HG03139 (cell line): Measurements from ENCODE around the gene TMTC3.

Experiments used
- ATAC-seq: cut with Tn5 transposase; IDR thresholded peaks from one replicate; pipeline ENCODE4 v1.9.1; 2021; ENCODE audit not compliant: unreplicated experiment

TMTC3 gene

DNA sequence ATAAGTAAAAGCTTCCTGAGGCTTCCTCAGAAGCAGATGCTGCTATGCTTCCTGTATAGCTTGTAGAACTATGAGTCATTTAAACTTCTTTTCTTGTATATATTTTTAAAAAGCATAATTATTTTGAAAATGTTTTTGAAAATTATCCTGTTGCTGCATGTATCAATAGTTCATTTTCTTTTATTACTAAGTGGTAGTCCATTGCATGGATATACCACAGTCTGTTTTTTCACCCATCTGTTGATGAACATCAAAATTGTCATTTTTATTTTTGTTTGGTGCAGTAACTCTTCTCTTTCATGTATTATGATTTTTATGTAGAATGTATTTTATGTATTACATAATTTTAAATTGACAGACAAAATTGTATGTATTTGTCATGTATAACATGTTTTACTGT lies 81.4 kb downstream of the TMTC3 start:
- ATAC-seq = no peak

DNA sequence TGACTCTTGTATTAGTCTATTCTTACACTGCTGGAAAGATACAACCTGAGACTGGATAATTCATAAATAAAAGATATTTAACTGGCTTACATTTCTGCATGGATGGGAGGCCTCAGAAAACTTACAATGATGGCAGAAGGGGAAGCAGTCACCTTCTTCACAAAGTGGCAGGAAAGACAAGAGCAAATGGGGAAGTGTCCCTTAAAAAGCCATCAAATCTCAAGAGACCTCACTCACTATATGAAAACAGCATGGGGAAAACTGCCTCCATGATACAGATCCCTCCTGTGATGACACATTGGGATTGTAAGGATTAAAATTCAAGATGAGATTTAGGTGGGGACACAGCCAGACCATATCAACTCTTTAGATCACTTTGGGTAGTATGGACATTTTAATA lies 83.7 kb downstream of the TMTC3 start:
- ATAC-seq = no peak

DNA sequence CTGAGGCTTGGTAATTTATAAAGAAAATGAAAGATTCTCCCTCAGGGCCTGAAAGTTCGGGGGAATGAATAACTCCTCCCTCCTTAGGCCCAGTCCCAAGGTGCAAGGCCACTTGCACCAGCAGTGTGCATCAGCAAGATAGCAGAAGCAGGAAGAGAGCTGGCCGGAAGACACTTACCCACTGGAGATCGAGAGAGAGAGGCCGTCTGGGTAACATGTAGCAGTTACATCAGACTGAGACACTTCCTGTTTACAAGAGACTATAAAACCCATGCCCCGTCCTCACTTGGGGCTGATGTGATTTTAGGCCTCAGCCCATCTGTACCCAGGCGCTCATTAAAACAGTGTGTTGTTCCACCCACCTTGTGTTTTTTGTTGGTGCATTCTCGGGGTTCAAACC lies 85.2 kb downstream of the TMTC3 start:
- ATAC-seq = no peak

DNA sequence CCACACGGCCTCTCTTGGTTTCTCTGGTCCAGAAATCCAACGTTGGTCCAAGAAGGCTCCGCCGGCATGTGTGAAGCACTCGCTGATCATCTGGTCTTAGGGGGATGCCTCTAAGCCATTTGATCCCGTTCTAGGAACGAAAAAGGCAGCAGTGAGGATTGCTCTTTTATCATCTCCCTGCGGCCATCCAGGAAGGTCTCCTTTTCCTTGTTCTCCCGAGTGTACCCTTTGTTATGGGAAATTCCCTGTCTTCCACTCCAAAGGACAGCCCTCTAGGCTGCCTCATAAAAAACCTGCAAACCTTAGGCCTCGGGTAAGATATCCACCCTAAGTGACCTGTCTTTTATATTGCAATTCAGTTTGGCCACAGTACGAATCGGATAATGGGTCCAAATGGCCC lies 85.8 kb downstream of the TMTC3 start:
- no peak for ATAC-seq

DNA sequence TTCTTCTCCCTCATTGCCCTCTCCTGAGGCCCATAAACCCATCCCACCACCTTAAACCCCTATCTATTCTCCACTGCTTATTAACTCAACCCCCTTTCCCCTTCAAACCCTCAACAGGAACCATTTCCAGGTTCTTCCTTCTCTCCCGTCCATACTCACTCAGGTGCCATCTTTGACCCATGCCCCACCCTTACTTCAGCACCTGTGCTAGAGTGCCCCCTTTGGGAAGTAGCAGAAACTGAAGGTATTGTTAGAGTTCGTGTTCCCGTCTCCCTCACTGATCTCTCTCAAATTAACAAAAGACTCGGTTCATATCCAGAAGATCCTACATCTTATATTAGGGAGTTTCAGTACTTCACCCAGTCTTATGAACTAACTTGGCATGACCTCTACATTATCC lies 86.6 kb downstream of the TMTC3 start:
- ATAC-seq = no peak

DNA sequence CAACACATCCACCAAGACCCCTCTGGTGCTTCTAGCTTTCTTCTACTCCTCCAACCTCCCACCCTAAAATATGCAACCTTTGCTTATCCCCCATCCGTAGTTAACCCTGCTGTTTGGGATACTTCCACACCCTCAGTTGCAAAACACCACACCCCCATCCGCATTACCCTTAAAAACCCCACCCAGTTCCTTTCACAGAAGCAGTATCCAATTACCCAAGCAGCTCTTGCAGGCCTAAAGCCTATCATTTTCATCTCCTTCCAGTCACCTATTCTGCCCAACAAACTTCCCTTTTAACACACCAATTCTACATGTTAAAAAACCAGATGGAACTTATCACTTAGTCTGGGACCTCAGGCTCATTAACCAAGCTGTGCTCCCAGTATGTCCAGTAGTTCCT lies 88.2 kb downstream of the TMTC3 start:
- no peak for ATAC-seq

DNA sequence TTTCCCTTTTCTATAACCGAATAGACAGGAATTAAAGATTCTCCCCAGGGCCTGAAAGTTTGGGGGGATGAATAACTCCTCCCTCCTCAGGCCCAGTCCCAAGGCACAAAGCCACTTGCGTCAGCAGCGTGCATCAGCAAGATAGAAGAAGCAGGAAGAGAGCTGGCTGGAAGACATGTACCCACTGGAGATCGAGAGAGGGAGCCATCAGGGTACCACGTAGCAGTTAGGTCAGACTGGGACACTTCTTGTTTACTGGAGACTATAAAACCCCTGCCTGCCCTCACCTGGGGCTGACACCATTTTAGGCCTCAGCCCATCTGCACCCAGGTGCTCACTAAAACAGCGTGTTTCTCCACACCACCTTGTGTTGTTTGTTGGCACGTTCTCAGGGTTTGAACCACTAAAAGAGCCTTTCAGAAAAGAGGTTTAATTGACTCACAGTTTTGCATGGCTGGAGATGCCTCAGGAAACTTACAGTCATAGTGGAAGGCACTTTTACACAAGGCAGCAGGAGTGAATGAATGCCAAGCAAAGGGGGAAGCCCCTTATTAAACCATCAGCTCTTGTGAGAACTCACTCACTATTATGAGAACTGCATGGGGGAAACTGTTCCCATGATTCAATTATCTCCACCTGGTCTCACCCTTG lies 93.2 kb downstream of the TMTC3 start:
- ATAC-seq = no peak

DNA sequence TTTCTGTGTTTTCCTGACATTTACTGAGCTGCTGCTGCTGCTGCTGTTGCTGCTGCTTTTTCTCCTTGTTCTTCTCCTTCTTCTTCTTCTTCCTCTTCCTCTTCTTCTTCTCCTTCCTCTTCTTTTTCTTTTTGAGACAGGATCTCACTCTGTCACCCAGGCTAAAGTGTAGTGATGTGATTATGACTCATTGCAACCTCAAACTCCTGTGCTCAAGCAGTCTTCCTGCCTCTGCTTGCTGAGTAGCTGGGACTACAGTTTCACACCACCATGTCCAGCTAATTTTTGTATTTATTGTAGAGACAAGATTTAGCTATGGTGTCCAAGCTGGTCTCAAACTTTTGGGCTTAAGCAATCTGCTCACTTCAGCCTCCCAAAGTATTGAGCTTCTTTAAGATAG lies 95.8 kb downstream of the TMTC3 start:
- peak; percentile 59 for ATAC-seq

DNA sequence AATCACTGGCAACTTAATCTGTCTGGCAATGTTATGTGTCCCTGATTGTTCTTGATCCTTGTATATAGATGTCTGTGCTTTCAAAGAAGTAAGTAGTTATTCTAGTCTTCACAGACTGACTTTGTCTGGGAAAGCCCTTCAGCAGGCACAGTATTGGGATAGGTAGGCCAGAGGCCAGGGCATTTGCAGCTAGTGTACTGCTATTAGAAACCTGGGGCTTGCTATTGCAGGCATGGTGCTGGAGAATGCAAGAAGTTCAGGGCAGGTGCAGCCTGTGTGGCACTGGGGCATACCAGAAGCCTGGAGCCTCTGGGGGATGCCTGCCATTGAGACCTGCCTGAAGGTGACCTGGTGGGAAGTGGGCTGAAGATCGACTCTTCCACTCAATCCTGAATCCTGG lies 96.3 kb downstream of the TMTC3 start:
- ATAC-seq = peak; percentile 21

DNA sequence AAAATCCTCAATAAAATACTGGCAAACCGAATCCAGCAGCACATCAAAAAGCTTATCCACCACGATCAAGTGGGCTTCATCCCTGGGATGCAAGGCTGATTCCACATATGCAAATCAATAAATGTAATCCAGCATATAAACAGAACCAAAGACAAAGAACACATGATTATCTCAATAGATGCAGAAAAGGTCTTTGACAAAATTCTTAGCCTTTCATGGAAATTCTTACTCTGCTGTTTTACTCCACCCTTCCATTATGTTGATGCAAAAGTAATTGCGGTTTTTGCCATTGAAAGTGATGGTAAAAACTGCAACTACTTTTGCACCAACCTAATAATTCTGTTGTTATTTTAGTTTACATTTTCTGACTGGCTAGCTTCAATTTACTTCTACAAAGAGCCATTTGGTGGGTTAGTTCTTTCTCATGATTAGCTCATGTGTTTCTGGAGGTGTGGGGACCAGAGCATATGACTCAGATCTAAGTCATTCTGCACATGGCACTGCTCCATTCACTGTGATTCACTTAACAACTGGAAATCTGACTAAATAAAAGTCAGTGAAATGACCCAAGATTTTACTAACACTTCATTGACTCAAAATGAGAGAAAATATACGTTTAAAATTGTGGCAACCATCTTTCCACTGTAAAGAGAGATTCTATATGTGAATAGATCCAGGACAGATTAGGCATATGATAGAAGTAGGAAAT lies 99.9 kb downstream of the TMTC3 start:
- no peak for ATAC-seq

DNA sequence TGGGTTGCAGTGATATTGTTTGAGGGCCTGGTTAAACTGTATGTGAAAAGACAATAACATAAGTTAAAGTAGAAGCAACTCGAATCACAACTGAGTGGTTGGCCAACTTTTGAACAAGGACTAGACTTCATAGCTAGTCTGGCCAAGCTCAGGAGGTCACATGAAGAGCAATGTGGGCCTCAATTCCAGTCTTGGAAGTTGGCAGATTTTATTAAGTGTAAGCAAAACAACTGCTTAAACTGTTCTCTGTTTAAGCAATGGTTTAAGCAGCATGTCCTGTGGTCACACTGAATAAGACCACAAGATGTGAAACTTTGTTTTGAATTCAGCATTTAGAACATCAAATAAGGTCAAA lies 100.4 kb downstream of the TMTC3 start:
- no peak for ATAC-seq

DNA sequence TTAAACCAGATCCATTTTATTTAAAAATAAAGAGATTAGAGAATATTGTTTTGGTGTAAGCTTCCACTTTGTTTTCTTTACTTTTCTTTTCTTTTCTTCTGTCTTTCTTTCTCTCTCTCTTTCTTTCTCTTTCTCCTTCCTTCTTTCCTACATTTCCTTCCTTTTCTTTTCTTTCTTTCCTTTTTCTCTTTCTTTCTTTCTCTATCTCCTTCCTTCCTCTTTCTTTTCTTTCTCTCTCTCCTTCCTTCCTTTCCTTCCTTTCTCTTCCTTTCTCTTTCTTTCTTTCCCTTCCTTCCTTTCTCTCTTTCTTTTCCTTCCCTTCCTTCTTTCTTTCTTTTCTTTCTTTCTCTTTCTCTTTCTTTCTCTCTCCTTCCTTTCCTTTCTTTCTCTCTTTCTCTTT lies 100.8 kb downstream of the TMTC3 start:
- no peak for ATAC-seq

DNA sequence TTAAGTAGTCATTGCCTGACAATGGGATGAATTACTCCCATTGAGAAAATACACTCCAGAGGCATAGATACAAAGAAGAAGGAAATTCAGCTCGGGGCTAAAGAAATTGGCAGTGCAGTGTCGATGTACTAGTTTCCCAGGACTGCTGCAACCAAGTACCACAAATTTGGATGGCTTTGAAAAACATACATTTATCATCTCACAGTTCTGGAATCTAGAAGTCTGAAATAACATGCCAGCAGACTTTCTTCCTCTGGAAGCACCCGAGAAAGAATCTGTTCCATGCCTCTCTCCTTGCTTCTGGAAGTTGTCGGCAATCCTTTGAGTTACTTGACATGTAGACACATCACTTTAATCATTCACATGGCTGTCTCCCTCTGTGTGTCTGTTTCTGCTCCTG lies 101.9 kb downstream of the TMTC3 start:
- no peak for ATAC-seq

DNA sequence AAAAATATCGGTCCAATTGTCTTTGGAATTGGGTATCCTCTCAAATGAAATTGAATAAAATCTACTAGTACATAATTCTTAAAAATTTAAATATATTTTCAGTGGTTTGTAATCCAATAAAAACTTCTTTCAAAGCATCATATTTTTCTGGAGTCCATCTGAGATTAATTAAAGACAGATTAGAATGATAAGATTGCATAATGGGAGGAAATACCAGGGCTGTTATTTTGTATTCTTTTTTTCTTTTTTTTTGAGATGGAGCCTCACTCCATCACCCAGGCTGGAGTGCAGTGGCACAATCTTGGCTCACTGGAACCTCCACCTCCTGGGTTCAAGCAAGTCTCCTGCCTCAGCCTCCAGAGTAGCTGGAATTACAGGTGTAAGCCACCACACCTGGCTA lies 103.8 kb downstream of the TMTC3 start:
- ATAC-seq = no peak

DNA sequence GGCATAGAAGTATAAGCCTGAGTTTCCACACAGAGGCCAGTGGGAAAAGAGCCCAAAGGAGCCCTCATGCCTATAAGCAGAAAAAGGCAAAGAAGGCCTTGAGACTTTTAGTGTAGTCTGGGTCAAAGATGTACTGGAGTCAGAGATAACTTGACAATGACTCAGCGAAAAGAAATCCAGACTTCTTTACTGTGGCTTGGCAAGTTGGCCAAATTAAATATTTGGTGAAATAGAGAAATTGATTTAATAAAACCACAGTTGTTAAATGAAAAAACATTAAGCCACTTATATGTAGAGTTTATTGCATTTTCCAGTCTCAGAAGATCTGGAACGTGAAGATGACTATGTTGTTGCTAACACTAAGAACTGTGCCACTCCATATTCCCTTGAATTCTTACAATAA lies 105.1 kb downstream of the TMTC3 start:
- ATAC-seq = no peak

DNA sequence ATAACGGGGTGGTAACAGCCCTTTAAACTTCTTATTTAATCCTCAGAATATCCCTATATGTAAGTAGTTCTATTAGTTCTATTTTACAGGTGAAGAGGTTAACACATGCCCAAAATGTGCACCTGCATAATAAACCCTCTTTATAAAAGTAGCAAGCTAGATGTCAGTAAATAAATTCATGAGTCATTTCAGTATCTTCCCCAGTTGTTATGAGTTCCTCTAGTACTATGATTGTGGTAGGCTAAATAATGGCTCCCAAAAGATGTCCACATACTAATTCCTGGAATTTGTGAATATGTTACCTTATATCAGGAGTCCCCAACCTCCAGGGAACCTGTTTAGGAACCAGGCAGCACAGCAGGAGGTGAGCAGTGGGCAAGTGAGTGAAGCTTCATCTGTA lies 106.5 kb downstream of the TMTC3 start:
- no peak for ATAC-seq
